ENCODE measurements around the gene HAGHL. TPM values are rescaled to one million over a fixed set of nuclear protein-coding genes. Genes with fewer than 3 reads are reported as not detected.
A peak's percentile ranks its signal among the peaks of the same experiment; 100 is the strongest.

HAGHL gene
- total RNA-seq: 10 to 100 TPM in 1 of 9 donors, 1 to 10 TPM in 7, not detected in 1; 1.1 to 10.6 (median 5.3) TPM
- polyA plus RNA-seq: 10 to 100 TPM in 2 of 3 donors, under 1 TPM in 1; 0.35 to 63.5 (median 11.0) TPM
- long read RNA-seq, donor 1: 0 reads
- long read RNA-seq, donor 2: 0 reads
- long read RNA-seq, donor 3: 0 reads
- long read RNA-seq, donor 4: 0 reads
- long read RNA-seq, donor 5, partial matches to known transcripts: 0 of 2 reads
- long read RNA-seq, donor 5, other reads (novel, unspliced or antisense): 1 of 2 reads
- long read RNA-seq, donor 6, partial matches to known transcripts: 1 of 3 reads
- long read RNA-seq, donor 6, other reads (novel, unspliced or antisense): 2 of 3 reads
- long read RNA-seq, donor 7: 0 reads
- long read RNA-seq, donor 8, partial matches to known transcripts: 0 of 8 reads
- long read RNA-seq, donor 8, other reads (novel, unspliced or antisense): 8 of 8 reads
- long read RNA-seq, donor 9: 0 reads
- long read RNA-seq, donor 10, partial matches to known transcripts: 0 of 1 reads
- long read RNA-seq, donor 10, other reads (novel, unspliced or antisense): 0 of 1 reads

GRCh38 chr16:726438-727290 is at the start of gene HAGHL, which contains the start of gene CCDC78:
HAGHL (plus strand) TSS chr16:727106; CDS start chr16:727510, 404 bp downstream.
CCDC78 (minus strand) TSS chr16:726443; CDS start chr16:726367, 76 bp downstream.
- 1 to 4% (median 2%) methylated on average over 20 to 88 of the region's 88 CpGs for WGBS, 4 donors
- Histone ChIP-seq H3K36me3 (replicated peaks in 1 of 2) (peaks cover 0 to 3% of the 10 kb centered on the region in 2 donors), H3K27ac (peak within 1 kb of the TSS in 2 of 5 donors; percentile 22 to 65), H3K4me3 (peak within 1 kb of the TSS in 2 of 4 donors; percentile 22 to 64), H3K9me3 (replicated peaks in 1 of 3) (no peaks in the 10 kb centered on the region), H3K4me1 (replicated peaks in 1 of 2) (peaks cover 21 to 22% of the 10 kb centered on the region in 2 donors), H3K27me3 (no peaks in the 10 kb centered on the region)
- intact Hi-C loops (cut with DNase I): no loop called here
- DNase-seq: peak in 3 of 7 donors; percentile 53 to 74 (median 70)
- TF ChIP-seq POLR2A (IDR thresholded peaks at IDR 0.05): no peak
- no peak for TF ChIP-seq CTCF (IDR thresholded peaks at IDR 0.05)

- 64 to 90% (median 76%) methylated on average over 10 to 57 of the region's 57 CpGs for WGBS, 4 donors
- Histone ChIP-seq H3K4me1 (replicated peaks in 1 of 2) (peaks cover 25 to 33% of the 10 kb centered on the region in 2 donors), H3K27me3 (no peaks in the 10 kb centered on the region), H3K4me3 (no peak overlapping the region), H3K36me3 (replicated peaks in 1 of 2) (peaks cover 0 to 25% of the 10 kb centered on the region in 2 donors), H3K27ac (no peak overlapping the region), H3K9me3 (replicated peaks in 1 of 3) (no peaks in the 10 kb centered on the region)
- no peak for DNase-seq
- intact Hi-C loops (cut with DNase I): no loop called here
- no peak for TF ChIP-seq CTCF (IDR thresholded peaks at IDR 0.05)
These were observed 49.4 kb upstream of the HAGHL start for GRCh38 chr16:677316-678190.

GRCh38 chr16:678209-678857 is 48.6 kb upstream of the HAGHL start:
- no peak for TF ChIP-seq CTCF (IDR thresholded peaks at IDR 0.05)
- TF ChIP-seq POLR2A (IDR thresholded peaks at IDR 0.05): no peak
- Histone ChIP-seq H3K36me3 (replicated peaks in 1 of 2) (peaks cover 0 to 24% of the 10 kb centered on the region in 2 donors), H3K27me3 (no peaks in the 10 kb centered on the region), H3K9me3 (replicated peaks in 1 of 3) (no peaks in the 10 kb centered on the region), H3K4me1 (replicated peaks in 1 of 2) (peaks cover 31 to 41% of the 10 kb centered on the region in 2 donors), H3K4me3 (no peak overlapping the region), H3K27ac (no peak overlapping the region)
- no peak for DNase-seq
- intact Hi-C loops (cut with DNase I): no loop called here
- 49 to 82% (median 75%) methylated on average over 4 to 21 of the region's 21 CpGs for WGBS, 4 donors

Measured in adrenal gland (tissue), 19 donors.